ENCODE measurements around the gene NRDC.
"Not testable (repeated sequence)": the region's sequence is repeated elsewhere in the genome, so short reads cannot be mapped to it uniquely, and the experiment has no call there.

NRDC gene

DNA sequence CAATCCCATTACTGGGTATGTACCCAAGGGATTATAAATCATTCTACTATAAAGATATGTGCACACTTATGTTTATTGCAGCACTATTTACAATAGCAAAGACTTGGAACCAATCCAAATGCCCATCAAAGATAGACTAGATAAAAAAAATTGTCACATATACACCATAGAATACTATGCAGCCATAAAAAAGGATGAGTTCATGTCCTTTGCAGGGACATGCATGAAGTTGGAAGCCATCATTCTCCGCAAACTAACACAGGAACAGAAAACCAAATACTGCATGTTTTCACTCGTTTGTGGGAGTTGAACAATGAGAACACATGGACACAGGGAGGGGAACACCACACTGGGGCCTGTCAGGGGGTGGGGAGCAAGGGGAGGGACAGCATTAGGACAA, 16.2 kb upstream of the NRDC start:
- H3K4me3 ChIP-seq (ENCODE audit: low read length in 2 of 2); H3K27ac ChIP-seq (ENCODE audit: low read length); H3K9me3 ChIP-seq (ENCODE audit: control insufficient read depth in 2 of 2, low read length in 2 of 2); H3K36me3 ChIP-seq (ENCODE audit: control insufficient read depth in 2 of 2, insufficient read depth in 2 of 2, low read length in 2 of 2); H3K9ac ChIP-seq (ENCODE audit: low read length in 2 of 2); H3K4me1 ChIP-seq (ENCODE audit: control insufficient read depth, insufficient read depth, low read length): not testable (repeated sequence)
- peaks cover 7 to 23% of the 10 kb centered on the region in 2 donors for H3K27me3 ChIP-seq (ENCODE audit: control insufficient read depth in 1 of 2, insufficient read depth in 2 of 2, low read length in 2 of 2)

DNA sequence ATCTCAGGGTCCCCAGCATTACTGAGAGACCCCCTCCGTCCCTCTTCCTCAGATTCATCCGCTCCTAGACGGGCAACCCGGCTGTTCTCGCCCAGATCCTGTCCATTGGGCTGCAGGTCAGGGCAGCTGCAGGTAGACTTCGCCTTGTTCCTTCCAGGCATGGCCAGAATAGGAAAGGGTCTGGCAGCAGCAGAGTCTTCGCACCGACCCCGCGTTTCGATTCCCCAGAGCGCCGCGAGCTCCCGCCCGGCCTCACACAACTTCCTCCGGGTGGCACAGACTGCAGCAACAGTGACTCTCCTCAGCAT, 265 bp downstream of the NRDC start:
- no peaks in the 10 kb centered on the region for H3K9me3 ChIP-seq (ENCODE audit: control insufficient read depth in 2 of 2, low read length in 2 of 2)
- H3K4me1 ChIP-seq (ENCODE audit: control insufficient read depth, insufficient read depth, low read length), result peaks cover 8% of the 10 kb centered on the region
- peaks cover 0 to 2% of the 10 kb centered on the region in 2 donors for H3K27me3 ChIP-seq (ENCODE audit: control insufficient read depth in 1 of 2, insufficient read depth in 2 of 2, low read length in 2 of 2)
- H3K4me3 ChIP-seq (ENCODE audit: low read length in 2 of 2), result peak overlapping the region; percentile 72 to 99
- H3K36me3 ChIP-seq (ENCODE audit: control insufficient read depth in 2 of 2, insufficient read depth in 2 of 2, low read length in 2 of 2), result no peaks in the 10 kb centered on the region
- peak overlapping the region; percentile 91 to 100 for H3K9ac ChIP-seq (ENCODE audit: low read length in 2 of 2)
- H3K27ac ChIP-seq (ENCODE audit: low read length), result peak overlapping the region; percentile 99

DNA sequence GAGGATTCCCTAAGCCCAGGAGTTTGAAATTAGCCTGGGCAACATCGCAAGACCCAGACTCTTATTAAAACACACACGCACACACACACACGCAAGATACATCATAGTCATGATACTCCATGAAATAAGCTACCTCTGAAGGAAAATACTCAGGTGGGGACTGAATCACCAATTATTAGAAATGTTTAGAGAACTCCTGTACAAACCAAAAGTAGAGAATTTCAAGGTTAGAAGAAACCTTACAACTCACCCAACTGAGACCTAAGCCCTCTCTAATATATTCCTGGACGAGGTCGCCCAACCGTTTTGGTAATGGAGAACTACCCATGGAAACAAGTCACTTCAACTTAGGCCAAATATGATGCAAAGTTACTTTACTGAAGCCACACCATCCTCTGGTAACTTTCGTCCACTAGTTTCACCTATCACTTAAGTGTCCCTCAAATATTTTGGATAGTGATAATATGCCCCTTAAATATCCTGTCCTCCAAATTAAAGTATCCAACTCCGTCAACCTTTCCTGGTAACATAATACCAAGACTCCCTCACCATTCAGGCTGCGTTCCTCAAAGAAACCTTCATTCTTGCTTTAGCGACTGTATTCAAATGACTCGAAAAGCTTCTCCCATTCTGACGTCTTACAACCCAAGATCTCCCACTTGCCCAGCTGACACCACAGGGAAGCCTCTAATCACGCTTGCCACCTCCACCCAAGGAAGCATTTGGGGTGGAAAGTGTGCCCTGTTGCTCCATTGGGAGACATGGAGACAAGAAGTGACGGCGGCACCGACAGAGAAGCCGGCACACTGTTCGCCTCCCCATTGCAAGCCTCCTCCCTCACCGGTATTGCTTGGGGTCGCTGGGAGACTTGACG, 856 bp downstream of the NRDC start:
- Histone ChIP-seq H3K9me3 (ENCODE audit: control insufficient read depth in 2 of 2, low read length in 2 of 2) (no peaks in the 10 kb centered on the region), H3K4me1 (ENCODE audit: control insufficient read depth, insufficient read depth, low read length) (peaks cover 8% of the 10 kb centered on the region), H3K9ac (ENCODE audit: low read length in 2 of 2) (peak overlapping the region; percentile 91 to 100), H3K27ac (ENCODE audit: low read length) (peak overlapping the region; percentile 99), H3K36me3 (ENCODE audit: control insufficient read depth in 2 of 2, insufficient read depth in 2 of 2, low read length in 2 of 2) (no peaks in the 10 kb centered on the region), H3K4me3 (ENCODE audit: low read length in 2 of 2) (peak overlapping the region; percentile 72 to 99), H3K27me3 (ENCODE audit: control insufficient read depth in 1 of 2, insufficient read depth in 2 of 2, low read length in 2 of 2) (no peaks in the 10 kb centered on the region)

DNA sequence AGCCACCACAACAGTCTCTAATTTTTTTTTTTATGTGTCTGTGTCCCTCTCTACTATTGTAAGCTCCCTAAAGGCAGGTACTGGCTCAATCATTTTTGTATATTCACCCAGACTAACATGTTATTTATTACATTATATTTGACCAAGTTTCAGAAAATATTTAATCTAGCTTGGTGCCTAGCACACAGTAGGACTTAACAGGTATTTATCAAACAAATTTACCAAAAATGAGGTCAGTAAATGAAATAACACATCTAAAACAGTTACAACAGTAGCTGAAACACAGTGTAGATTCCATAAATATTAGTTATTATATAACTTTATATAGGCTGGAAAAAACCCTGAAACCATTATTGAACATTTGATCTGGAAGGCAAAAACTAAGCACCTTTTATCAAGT, 2.7 kb downstream of the NRDC start:
- H3K9me3 ChIP-seq (ENCODE audit: control insufficient read depth in 2 of 2, low read length in 2 of 2), result no peaks in the 10 kb centered on the region
- H3K4me1 ChIP-seq (ENCODE audit: control insufficient read depth, insufficient read depth, low read length), result peaks cover 8% of the 10 kb centered on the region
- no peak overlapping the region for H3K27ac ChIP-seq (ENCODE audit: low read length)
- no peak overlapping the region for H3K9ac ChIP-seq (ENCODE audit: low read length in 2 of 2)
- no peaks in the 10 kb centered on the region for H3K36me3 ChIP-seq (ENCODE audit: control insufficient read depth in 2 of 2, insufficient read depth in 2 of 2, low read length in 2 of 2)
- H3K4me3 ChIP-seq (ENCODE audit: low read length in 2 of 2), result no peak overlapping the region
- no peaks in the 10 kb centered on the region for H3K27me3 ChIP-seq (ENCODE audit: control insufficient read depth in 1 of 2, insufficient read depth in 2 of 2, low read length in 2 of 2)

DNA sequence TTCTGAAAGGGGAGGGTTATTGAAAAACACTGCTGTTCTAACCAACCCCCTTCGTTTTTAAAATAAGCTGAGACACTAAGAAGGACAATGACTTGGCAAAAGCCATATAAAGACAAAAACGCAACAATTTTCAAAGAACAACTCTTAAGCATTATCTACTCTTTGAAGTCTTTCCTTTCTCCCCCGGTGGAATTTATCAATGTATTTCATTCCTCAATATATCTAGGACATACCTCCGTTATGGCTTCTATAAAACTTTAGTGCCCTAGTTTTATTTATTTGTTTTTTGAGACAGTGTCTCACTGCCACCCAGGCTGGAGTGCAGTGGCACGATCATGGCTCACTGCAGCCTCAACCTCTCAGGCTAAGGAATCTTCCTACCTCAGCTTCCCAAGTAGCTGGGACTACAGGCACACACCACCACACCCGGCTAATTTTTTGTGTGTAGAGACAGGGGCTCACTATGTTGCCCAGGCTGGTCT, 3.2 kb downstream of the NRDC start:
- Histone ChIP-seq H3K4me3 (ENCODE audit: low read length in 2 of 2) (no peak overlapping the region), H3K27me3 (ENCODE audit: control insufficient read depth in 1 of 2, insufficient read depth in 2 of 2, low read length in 2 of 2) (no peaks in the 10 kb centered on the region), H3K9me3 (ENCODE audit: control insufficient read depth in 2 of 2, low read length in 2 of 2) (no peaks in the 10 kb centered on the region), H3K4me1 (ENCODE audit: control insufficient read depth, insufficient read depth, low read length) (peaks cover 8% of the 10 kb centered on the region), H3K9ac (ENCODE audit: low read length in 2 of 2) (no peak overlapping the region), H3K36me3 (ENCODE audit: control insufficient read depth in 2 of 2, insufficient read depth in 2 of 2, low read length in 2 of 2) (no peaks in the 10 kb centered on the region), H3K27ac (ENCODE audit: low read length) (no peak overlapping the region)

DNA sequence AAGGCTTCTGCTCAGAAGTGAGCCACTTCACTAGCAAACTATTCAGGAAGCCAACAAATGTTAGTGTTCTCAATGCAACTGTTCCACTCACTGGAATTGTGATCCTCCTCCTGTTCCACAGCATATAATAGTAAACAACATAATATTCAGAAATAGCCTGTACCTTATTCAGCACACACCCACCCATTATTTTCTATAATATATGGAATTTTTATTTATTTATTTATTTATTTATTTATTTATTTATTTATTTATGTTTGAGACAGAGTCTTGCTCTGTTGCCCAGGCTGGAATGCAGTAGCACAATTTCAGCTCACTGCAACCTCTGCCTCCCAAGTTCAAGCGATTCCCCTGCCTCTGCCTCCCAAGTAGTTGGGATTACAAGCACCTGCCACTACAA, 5.3 kb downstream of the NRDC start:
- H3K4me3 ChIP-seq (ENCODE audit: low read length in 2 of 2); H3K36me3 ChIP-seq (ENCODE audit: control insufficient read depth in 2 of 2, insufficient read depth in 2 of 2, low read length in 2 of 2); H3K27me3 ChIP-seq (ENCODE audit: control insufficient read depth in 1 of 2, insufficient read depth in 2 of 2, low read length in 2 of 2); H3K4me1 ChIP-seq (ENCODE audit: control insufficient read depth, insufficient read depth, low read length); H3K9me3 ChIP-seq (ENCODE audit: control insufficient read depth in 2 of 2, low read length in 2 of 2); H3K27ac ChIP-seq (ENCODE audit: low read length); H3K9ac ChIP-seq (ENCODE audit: low read length in 2 of 2): not testable (repeated sequence)

DNA sequence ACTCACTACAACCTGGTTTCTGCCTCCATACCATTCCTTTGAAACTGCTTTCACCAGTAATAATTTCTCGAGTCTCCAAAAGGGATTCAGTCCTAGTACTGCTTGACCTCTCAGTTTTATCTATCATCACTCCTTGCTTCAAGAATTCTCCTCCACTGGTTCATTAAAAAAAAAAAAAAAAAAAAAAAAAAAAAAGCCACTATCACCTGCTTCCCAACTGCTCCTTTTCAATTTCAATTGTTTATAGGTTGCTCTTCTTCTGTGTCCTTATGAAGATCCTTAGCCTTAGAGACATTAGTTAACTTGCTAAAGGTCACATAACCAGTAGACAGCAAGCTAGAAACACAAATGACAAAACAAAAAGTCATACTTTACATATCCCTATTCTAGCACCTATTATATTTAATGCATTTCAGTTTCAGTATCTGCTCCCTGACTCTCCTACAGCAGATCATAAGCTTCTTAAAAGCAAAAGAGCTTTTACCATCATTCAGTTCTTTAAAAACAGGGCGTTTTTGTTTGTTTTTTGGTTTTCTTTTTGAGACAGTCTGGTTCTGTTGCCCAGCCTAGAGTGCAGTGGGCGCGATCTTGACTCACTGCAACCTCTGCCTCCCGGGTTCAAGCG, 7.1 kb downstream of the NRDC start:
- H3K9me3 ChIP-seq (ENCODE audit: control insufficient read depth in 2 of 2, low read length in 2 of 2), result no peaks in the 10 kb centered on the region
- H3K27me3 ChIP-seq (ENCODE audit: control insufficient read depth in 1 of 2, insufficient read depth in 2 of 2, low read length in 2 of 2), result no peaks in the 10 kb centered on the region
- H3K9ac ChIP-seq (ENCODE audit: low read length in 2 of 2), result no peak overlapping the region
- H3K4me3 ChIP-seq (ENCODE audit: low read length in 2 of 2), result no peak overlapping the region
- no peak overlapping the region for H3K27ac ChIP-seq (ENCODE audit: low read length)
- H3K4me1 ChIP-seq (ENCODE audit: control insufficient read depth, insufficient read depth, low read length), result peaks cover under 1% of the 10 kb centered on the region
- no peaks in the 10 kb centered on the region for H3K36me3 ChIP-seq (ENCODE audit: control insufficient read depth in 2 of 2, insufficient read depth in 2 of 2, low read length in 2 of 2)

DNA sequence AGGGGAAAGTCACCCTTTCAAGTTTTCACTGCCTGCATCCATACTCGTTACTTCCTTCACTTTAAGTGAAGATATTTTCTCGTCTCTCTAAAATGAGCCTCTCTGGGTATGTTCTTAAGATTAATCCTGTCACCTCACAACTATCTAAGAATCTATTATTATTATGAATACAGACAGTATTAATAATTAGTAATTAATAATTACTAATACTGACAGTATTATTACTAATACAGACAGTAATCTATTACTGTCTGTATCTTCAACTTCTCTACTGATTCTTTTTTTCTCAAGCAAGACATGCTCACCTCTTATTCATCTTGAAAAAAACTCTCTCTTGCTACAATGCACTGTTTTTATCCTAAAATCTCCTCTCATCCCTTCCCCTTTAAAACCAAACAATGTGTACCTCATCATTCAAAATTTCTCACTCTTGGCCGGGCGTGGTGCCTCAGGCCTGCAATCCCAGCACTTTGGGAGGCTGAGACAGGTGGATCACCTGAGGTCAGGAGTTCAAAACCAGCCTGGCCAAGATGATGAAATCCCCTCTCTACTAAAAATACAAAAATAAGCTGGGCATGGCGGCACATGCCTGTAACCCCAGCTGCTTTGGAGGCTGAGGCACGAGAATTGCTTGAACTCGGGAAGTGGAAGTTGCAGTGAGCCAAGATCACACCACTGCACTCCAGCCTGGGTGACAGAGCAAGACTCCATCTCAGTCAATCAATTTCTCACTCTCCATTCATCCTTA, 7.8 kb downstream of the NRDC start:
- H3K9ac ChIP-seq (ENCODE audit: low read length in 2 of 2), result no peak overlapping the region
- H3K36me3 ChIP-seq (ENCODE audit: control insufficient read depth in 2 of 2, insufficient read depth in 2 of 2, low read length in 2 of 2), result no peaks in the 10 kb centered on the region
- H3K27ac ChIP-seq (ENCODE audit: low read length), result no peak overlapping the region
- H3K4me3 ChIP-seq (ENCODE audit: low read length in 2 of 2), result no peak overlapping the region
- no peaks in the 10 kb centered on the region for H3K27me3 ChIP-seq (ENCODE audit: control insufficient read depth in 1 of 2, insufficient read depth in 2 of 2, low read length in 2 of 2)
- H3K9me3 ChIP-seq (ENCODE audit: control insufficient read depth in 2 of 2, low read length in 2 of 2), result no peaks in the 10 kb centered on the region
- H3K4me1 ChIP-seq (ENCODE audit: control insufficient read depth, insufficient read depth, low read length), result no peaks in the 10 kb centered on the region

DNA sequence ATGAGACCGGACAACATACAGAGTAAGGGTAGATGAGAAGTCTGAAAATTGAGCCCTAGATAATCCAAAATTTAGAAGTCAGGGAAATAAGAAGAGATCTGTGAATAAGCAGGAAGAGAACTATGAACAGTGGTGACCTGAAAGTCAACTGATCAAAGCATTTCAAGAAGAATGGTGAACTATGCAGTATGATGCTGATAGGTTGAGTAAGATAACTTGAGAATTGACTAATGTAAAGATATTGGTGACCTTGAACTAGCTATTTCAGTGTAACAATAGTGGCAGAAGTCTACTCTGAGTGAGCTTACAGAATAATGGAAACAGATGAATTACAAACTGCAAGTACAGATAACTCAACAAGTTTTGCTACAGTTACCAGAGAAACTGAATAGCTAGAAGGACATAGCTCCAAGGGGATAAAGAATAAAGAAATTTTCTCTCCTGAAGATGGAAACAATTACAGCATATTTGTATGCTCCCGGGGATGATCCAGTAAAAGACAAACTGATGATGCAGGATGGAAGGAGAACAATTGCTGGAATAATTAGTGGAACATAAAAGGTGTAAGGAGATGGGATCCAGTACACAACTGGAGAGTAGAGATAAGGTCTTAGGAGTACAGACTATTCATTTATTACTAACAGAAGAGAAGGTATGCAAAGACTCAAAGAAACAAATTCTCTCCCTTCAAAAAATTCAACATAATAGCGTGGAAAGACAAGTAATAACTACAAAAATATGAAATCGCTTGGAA, 10.9 kb downstream of the NRDC start:
- H3K9ac ChIP-seq (ENCODE audit: low read length in 2 of 2), result no peak overlapping the region
- no peaks in the 10 kb centered on the region for H3K27me3 ChIP-seq (ENCODE audit: control insufficient read depth in 1 of 2, insufficient read depth in 2 of 2, low read length in 2 of 2)
- H3K9me3 ChIP-seq (ENCODE audit: control insufficient read depth in 2 of 2, low read length in 2 of 2), result no peaks in the 10 kb centered on the region
- H3K4me1 ChIP-seq (ENCODE audit: control insufficient read depth, insufficient read depth, low read length), result no peaks in the 10 kb centered on the region
- H3K36me3 ChIP-seq (ENCODE audit: control insufficient read depth in 2 of 2, insufficient read depth in 2 of 2, low read length in 2 of 2), result no peaks in the 10 kb centered on the region
- H3K4me3 ChIP-seq (ENCODE audit: low read length in 2 of 2), result no peak overlapping the region
- no peak overlapping the region for H3K27ac ChIP-seq (ENCODE audit: low read length)

DNA sequence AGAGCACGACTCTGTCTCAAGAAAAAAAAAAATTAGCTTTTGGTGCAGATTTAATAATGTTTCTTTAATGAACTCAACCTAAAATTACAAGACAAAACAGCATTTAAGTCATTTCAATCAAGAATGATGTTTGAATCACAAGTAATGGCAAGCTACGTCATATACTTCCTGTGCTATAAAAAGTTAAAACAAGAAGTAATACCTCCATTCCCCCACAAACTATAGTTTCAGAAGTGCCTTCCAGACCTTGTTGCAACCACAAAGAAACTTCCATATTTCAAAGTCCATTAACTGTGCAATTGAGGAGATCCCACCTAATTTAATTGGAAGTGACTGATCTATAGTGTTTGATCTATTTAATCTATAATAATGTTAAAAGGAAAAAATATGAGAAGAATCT, 15.1 kb downstream of the NRDC start:
- Histone ChIP-seq H3K27me3 (ENCODE audit: control insufficient read depth in 1 of 2, insufficient read depth in 2 of 2, low read length in 2 of 2) (no peaks in the 10 kb centered on the region), H3K4me3 (ENCODE audit: low read length in 2 of 2) (no peak overlapping the region), H3K9me3 (ENCODE audit: control insufficient read depth in 2 of 2, low read length in 2 of 2) (no peaks in the 10 kb centered on the region), H3K9ac (ENCODE audit: low read length in 2 of 2) (no peak overlapping the region), H3K27ac (ENCODE audit: low read length) (no peak overlapping the region), H3K36me3 (ENCODE audit: control insufficient read depth in 2 of 2, insufficient read depth in 2 of 2, low read length in 2 of 2) (no peaks in the 10 kb centered on the region), H3K4me1 (ENCODE audit: control insufficient read depth, insufficient read depth, low read length) (no peaks in the 10 kb centered on the region)

Measured in stomach smooth muscle (tissue), 2 donors.